Measurements from ENCODE around the gene CDK2AP2.
A peak's percentile ranks its signal among the peaks of the same experiment; 100 is the strongest.

The CDK2AP2 gene

GRCh38 chr11:67492069-67492727, 15.8 kb downstream of the CDK2AP2 start:
- no peak for DNase-seq (ENCODE audit: low spot score)
- CTCF ChIA-PET: no interaction called here
- no peak for TF ChIP-seq CTCF (conservative IDR thresholded peaks at IDR 0.05; ENCODE audit: low read depth)

DNA sequence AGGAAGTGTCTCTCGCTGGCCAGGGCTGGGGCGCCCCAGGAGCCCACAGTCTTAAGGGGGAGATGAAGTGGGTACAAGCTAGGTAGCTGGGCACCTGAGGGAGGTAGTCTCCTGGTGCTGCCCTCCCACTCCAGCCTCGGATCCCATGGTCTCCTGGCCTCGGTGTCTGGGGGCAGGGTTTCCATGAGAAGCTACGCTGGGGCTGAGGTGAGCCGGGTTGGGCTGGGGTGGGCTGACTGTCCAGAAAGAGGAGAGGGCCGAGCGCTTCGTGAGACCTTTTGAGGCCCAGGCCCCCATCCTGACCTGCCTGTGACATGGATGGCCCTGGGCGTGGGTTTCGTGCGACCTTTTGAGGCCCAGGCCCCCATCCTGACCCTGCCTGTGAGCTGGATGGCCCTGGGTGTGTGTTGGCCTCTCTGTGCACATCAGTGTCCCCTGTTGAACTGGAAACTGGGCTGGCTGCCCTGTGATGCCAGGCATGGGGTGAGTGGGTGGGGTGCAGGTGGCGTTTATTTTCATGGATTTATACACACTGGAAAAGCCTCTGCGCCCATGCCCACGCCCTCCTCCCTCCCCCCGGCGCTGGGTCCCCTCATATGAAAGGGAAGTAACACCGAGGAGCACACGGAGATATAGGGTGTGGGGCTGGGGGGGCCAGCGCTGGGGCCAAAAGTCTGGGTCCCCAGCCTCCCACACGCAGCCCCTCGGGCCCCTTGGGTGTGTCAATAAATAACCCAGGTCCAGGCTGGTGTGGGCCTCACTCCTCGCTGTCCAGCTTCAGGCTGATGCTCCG, 16.5 kb downstream of the CDK2AP2 start:
- DNase-seq (ENCODE audit: low spot score): no peak
- CTCF ChIA-PET: interaction anchor here (0.8 kb wide), 1 partner anchor 90 kb away, joined by 3 read pairs; the partner anchor contains the start of gene PPP1CA
- POLR2A ChIA-PET (ENCODE audit: low non-redundant PET): no interaction called here
- peak overlapping the region; percentile 55 for H3K27ac ChIP-seq
- no peak for TF ChIP-seq CTCF (conservative IDR thresholded peaks at IDR 0.05; ENCODE audit: low read depth)

More at GRCh38 chr11:67492069-67492727, 15.8 kb downstream of the CDK2AP2 start:
- POLR2A ChIA-PET (ENCODE audit: low non-redundant PET): interaction anchor here (0.7 kb wide), 1 partner anchor 138 kb away, joined by 3 read pairs; no protein-coding TSS in a partner anchor
- peak overlapping the region; percentile 55 for H3K27ac ChIP-seq

DNA sequence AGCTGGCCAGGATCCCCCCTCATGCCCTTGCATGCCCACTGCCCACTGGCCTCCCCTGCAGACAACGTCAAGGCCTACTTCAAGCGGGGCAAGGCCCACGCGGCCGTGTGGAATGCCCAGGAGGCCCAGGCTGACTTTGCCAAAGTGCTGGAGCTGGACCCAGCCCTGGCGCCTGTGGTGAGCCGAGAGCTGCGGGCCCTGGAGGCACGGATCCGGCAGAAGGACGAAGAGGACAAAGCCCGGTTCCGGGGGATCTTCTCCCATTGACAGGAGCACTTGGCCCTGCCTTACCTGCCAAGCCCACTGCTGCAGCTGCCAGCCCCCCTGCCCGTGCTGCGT, 17.3 kb downstream of the CDK2AP2 start:
- CTCF ChIA-PET: interaction anchor here (0.6 kb wide), 1 partner anchor 17 kb away, joined by 3 read pairs; the partner anchor contains the start of gene CDK2AP2
- H3K27ac ChIP-seq: peak overlapping the region; percentile 55
- TF ChIP-seq CTCF (conservative IDR thresholded peaks at IDR 0.05; ENCODE audit: low read depth): no peak
- DNase-seq (ENCODE audit: low spot score): no peak
- POLR2A ChIA-PET (ENCODE audit: low non-redundant PET): interaction anchor here (0.7 kb wide), 1 partner anchor 24 kb away, joined by 3 read pairs; no protein-coding TSS in a partner anchor

DNA sequence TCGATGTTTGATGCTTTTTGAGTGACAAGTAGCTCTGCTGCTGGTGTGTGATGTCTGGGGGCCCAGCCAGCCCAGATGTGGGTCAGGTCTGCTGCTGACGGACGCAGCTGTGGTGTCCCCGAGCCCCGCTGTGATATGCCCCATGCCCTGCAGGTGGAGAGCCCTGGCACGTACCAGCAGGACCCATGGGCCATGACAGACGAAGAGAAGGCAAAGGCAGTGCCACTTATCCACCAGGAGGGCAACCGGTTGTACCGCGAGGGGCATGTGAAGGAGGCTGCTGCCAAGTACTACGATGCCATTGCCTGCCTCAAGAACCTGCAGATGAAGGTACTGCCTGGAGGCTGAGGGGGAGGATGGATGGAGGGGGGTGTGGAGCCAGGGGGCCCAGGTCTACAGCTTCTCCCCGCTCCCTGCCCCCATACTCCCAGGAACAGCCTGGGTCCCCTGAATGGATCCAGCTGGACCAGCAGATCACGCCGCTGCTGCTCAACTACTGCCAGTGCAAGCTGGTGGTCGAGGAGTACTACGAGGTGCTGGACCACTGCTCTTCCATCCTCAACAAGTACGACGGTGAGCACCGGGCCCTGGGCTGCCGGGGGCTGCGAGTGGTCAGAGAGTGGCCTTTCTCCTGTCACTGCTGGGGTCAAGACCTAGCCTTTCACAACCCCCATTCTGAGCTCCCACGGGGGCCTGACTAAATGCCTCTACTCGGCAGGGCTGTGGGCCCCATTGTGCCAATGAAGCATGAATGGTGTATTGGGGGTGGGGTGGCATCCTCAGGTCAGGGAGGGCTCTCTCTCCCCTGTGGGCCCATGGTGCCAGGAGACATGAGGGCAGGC, 17.9 kb downstream of the CDK2AP2 start:
- CTCF ChIA-PET: interaction anchor here (0.6 to 0.7 kb wide), 3 partner anchors 10 to 125 kb away, joined by 3 read pairs; partner anchors contain the start of gene CDK2AP2
- DNase-seq (ENCODE audit: low spot score): no peak
- POLR2A ChIA-PET (ENCODE audit: low non-redundant PET): interaction anchor here (0.7 kb wide), 1 partner anchor 23 kb away, joined by 3 read pairs; no protein-coding TSS in a partner anchor
- H3K27ac ChIP-seq: peak overlapping the region; percentile 55
- no peak for TF ChIP-seq CTCF (conservative IDR thresholded peaks at IDR 0.05; ENCODE audit: low read depth)

GRCh38 chr11:67489203-67489884, 18.6 kb downstream of the CDK2AP2 start:
- H3K27ac ChIP-seq: peak overlapping the region; percentile 55
- DNase-seq (ENCODE audit: low spot score): no peak
- POLR2A ChIA-PET (ENCODE audit: low non-redundant PET): interaction anchor here (0.6 kb wide), 1 partner anchor 25 kb away, joined by 3 read pairs; no protein-coding TSS in a partner anchor
- no peak for TF ChIP-seq CTCF (conservative IDR thresholded peaks at IDR 0.05; ENCODE audit: low read depth)
- CTCF ChIA-PET: interaction anchor here (0.6 to 0.7 kb wide), 2 partner anchors 11 to 124 kb away, joined by 3 read pairs; no protein-coding TSS in a partner anchor
